ENCODE measurements around the gene XPNPEP1.

GRCh38 chr10:109968953-109969759 is 45.8 kb upstream of the XPNPEP1 start:
- TF ChIP-seq YY1 (IDR thresholded peaks at IDR 0.05; ENCODE audit: insufficient read depth, insufficient read length) (no peak), SUZ12 (IDR thresholded peaks at IDR 0.05; ENCODE audit: extremely low read depth, insufficient read depth, insufficient read length) (no peak)
